ENCODE data around the gene LGALS9C. TPM values are rescaled to one million over a fixed set of nuclear protein-coding genes. Genes with fewer than 3 reads are reported as not detected.
A peak's percentile ranks its signal among the peaks of the same experiment; 100 is the strongest.
"Not testable (repeated sequence)": the region's sequence is repeated elsewhere in the genome, so short reads cannot be mapped to it uniquely, and the experiment has no call there.

Gene LGALS9C
- total and polyA plus RNA-seq, 8 donors: 3.4 to 362 (median 50.3) TPM; not detected in 1

- H3K36me3 ChIP-seq; intact Hi-C loops (cut with DNase I; ENCODE audit: low total_unique reads); H3K4me1 ChIP-seq; H3K27ac ChIP-seq; H3K9me3 ChIP-seq; H3K27me3 ChIP-seq; H3K4me3 ChIP-seq: not testable (repeated sequence)
- TF ChIP-seq CTCF (IDR thresholded peaks at IDR 0.05): peak in 1 of 7 experiments; percentile 12
- WGBS, 5 donors: 44 to 51% (median 47%) methylated on average over 5 of the region's 5 CpGs; no CpG with 5 or more reads in 1 of the 5 donors
- peak; percentile 8 to 67 for DNase-seq
Observed at GRCh38 chr17:18451969-18452368, 24.6 kb upstream of the LGALS9C start.

- H3K4me1 ChIP-seq; H3K4me3 ChIP-seq; intact Hi-C loops (cut with DNase I; ENCODE audit: low total_unique reads); H3K27ac ChIP-seq; H3K9me3 ChIP-seq; DNase-seq; H3K27me3 ChIP-seq; H3K36me3 ChIP-seq: not testable (repeated sequence)
- WGBS, 5 donors: 16 to 32% (median 18%) methylated on average over 7 to 8 of the region's 8 CpGs
Observed at GRCh38 chr17:18459035-18459434, 17.6 kb upstream of the LGALS9C start.

DNA sequence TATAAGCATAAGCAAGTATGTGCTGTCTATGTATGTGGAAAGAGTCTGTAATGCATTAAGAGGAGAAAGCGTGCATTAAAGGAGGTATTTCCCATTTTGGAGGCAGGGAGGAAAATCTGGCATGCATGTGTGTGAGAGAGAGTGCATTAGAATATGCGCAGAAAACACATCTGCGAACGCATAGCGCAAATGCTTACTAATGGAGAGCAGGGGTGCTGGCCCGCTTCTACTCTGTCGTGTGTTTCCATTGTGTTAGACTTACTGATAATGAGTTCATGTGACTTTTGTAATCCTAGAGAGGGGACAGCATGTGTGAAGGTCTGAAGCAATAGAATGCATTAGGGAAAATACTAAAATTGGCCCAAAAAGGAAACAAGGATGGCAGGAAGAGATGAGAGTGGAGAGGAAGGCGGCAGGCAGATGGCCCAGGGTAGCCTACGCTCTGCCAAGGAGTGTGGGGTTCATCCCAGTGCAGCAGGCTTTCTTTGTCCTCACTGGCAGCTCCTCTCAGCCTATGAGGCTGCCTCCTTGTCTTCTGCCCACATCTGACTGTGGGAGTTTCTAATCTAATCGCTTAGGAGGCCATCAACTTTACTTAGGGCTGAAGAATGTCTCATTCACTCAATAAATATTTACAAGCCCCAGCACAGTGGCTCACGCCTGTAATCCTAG lies 12.6 kb upstream of the LGALS9C start:
- DNase-seq; intact Hi-C loops (cut with DNase I; ENCODE audit: low total_unique reads); H3K27me3 ChIP-seq; H3K4me3 ChIP-seq; H3K4me1 ChIP-seq; H3K36me3 ChIP-seq; H3K9me3 ChIP-seq; H3K27ac ChIP-seq: not testable (repeated sequence)
- WGBS, 5 donors: 47 to 66% (median 57%) methylated on average over 8 to 9 of the region's 11 CpGs

GRCh38 chr17:18466250-18466983 lies 10.2 kb upstream of the LGALS9C start:
- H3K36me3 ChIP-seq; H3K27me3 ChIP-seq; H3K4me1 ChIP-seq; DNase-seq; H3K27ac ChIP-seq; H3K4me3 ChIP-seq; H3K9me3 ChIP-seq; intact Hi-C loops (cut with DNase I; ENCODE audit: low total_unique reads): not testable (repeated sequence)
- WGBS, 5 donors: 47 to 82% (median 68%) methylated on average over 3 to 6 of the region's 6 CpGs

DNA sequence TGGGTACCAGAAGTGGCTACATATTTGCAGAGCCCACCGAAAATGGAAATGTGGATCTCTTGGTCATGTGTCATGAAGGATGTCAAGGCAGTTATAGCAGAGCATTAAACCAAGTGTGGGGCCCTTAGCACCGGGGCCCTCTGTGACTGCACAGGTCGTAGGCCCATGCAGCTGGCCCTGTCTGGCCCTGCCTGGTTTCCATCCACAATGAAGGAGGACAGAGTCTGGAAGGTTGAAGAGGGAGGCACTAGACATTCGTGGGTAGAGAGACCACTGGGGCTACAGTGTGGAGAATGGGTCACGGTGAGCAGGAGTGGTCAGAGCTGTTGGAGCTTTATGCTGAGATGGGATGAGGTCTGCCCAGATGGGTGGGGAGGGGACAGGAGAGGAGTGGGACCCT lies 9.6 kb upstream of the LGALS9C start:
- WGBS, 5 donors: 81 to 95% (median 85%) methylated on average over 4 to 5 of the region's 5 CpGs
- H3K4me1 ChIP-seq; H3K4me3 ChIP-seq; H3K27ac ChIP-seq; H3K9me3 ChIP-seq; intact Hi-C loops (cut with DNase I; ENCODE audit: low total_unique reads); DNase-seq; H3K36me3 ChIP-seq; H3K27me3 ChIP-seq: not testable (repeated sequence)

DNA sequence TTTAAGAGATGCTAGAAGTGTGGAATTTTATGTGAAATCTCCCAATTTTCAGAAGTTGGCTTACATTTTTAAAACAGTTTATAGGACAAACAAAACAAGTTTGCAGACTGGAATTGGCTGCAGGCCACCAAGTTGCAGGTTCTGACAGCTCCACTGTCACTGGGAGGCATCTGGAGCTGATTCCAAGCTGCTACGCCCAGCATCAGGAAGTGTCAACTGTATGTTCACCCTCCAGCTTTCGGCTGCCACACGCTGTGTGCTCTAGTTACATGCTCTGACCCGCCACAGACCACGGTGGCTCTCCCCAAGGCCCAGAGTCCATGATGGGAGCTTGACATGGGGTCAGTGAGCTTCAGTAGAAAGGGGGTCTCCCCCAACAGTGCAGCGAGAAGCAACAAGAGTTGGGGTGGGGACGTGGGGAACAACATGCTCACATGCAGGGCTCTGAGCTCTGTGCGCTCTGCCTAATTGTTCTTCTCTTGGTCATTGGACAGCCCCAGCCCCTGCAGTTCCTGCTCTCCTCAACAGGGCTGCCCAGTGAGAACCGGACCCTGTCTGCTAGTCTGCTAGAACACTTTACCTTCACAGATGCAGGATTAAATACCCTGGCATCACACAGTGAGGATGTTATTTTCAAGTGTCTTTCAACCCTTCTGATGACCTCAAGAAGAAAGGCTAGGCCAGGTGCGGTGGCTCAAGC lies 8.0 kb upstream of the LGALS9C start:
- DNase-seq; intact Hi-C loops (cut with DNase I; ENCODE audit: low total_unique reads); H3K27ac ChIP-seq; H3K9me3 ChIP-seq; H3K36me3 ChIP-seq; H3K4me1 ChIP-seq; H3K4me3 ChIP-seq; H3K27me3 ChIP-seq: not testable (repeated sequence)
- WGBS, 5 donors: 82 to 91% (median 89%) methylated on average over 5 to 9 of the region's 10 CpGs

DNA sequence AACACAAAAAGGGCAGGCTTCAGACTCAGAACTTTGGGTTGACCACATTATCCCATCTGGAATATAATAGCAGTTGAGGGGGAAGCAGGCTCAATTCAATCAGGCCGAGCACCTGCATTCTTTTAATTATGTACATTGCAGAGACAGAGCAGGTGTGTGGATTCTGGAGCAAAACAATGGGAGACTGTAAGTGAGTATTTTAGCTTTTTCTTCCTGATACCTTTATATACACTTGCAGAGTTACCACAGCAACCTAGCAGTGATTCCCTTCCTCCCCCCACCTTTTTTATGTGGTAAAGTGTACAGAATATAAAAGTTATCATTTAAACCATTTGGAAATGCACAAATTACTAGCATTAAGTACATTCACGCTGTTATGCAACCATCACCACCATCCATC lies 6.8 kb upstream of the LGALS9C start:
- H3K4me1 ChIP-seq; H3K27ac ChIP-seq; DNase-seq; intact Hi-C loops (cut with DNase I; ENCODE audit: low total_unique reads); H3K27me3 ChIP-seq; H3K4me3 ChIP-seq; H3K9me3 ChIP-seq; H3K36me3 ChIP-seq: not testable (repeated sequence)
- WGBS, 5 donors: 56 to 79% (median 64%) methylated on average over 2 of the region's 2 CpGs

DNA sequence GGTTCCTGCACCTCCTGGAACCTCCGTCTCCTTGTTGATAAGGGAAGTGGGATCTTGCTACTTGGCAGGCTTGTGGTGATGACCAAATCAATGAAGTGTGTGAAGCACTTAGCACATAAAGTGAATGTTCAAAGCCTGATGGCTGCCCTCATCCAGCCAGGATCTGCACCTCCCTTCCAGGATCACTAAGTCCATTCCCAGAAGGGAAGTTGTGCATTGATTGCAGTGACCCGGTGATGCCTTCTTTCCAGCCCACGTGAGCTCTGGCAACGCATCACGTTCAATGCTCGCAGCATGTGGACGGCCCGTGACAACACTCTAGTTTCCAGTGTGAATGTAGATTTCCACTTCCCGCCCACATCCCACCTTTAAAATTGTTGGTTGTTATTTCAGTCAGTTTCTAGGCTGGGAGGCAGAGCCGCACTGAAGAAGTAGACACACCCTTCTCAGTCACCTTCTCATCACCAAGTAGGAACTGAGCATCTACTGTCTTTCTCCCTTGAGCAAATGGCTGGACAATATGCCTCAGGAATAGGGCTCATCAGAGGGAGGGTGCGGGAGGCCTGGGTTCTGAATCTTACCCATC lies 6.2 kb upstream of the LGALS9C start:
- DNase-seq; H3K36me3 ChIP-seq; H3K27ac ChIP-seq; intact Hi-C loops (cut with DNase I; ENCODE audit: low total_unique reads); H3K9me3 ChIP-seq; H3K27me3 ChIP-seq; H3K4me1 ChIP-seq; H3K4me3 ChIP-seq: not testable (repeated sequence)
- 33 to 82% (median 75%) methylated on average over 1 to 7 of the region's 11 CpGs; no CpG with 5 or more reads in 1 of the 5 donors for WGBS, 5 donors

GRCh38 chr17:18473967-18474366 lies 2.6 kb upstream of the LGALS9C start:
- H3K4me1 ChIP-seq; H3K9me3 ChIP-seq; intact Hi-C loops (cut with DNase I; ENCODE audit: low total_unique reads); H3K4me3 ChIP-seq; DNase-seq; H3K27ac ChIP-seq; H3K36me3 ChIP-seq; H3K27me3 ChIP-seq: not testable (repeated sequence)
- 79 to 100% (median 94%) methylated on average over 1 to 3 of the region's 4 CpGs for WGBS, 5 donors

- H3K27me3 ChIP-seq; H3K4me3 ChIP-seq; DNase-seq; intact Hi-C loops (cut with DNase I; ENCODE audit: low total_unique reads); H3K36me3 ChIP-seq; H3K9me3 ChIP-seq; H3K27ac ChIP-seq; H3K4me1 ChIP-seq: not testable (repeated sequence)
- 59 to 83% (median 65%) methylated on average over 4 to 7 of the region's 7 CpGs for WGBS, 5 donors
Observed at GRCh38 chr17:18474754-18475153, 1.8 kb upstream of the LGALS9C start.

All from stomach (tissue), 9 donors.